ELR (cell line): ENCODE results near the gene TPSG1.
"Not testable (repeated sequence)": the region's sequence is repeated elsewhere in the genome, so short reads cannot be mapped to it uniquely, and the experiment has no call there.

Experiments
- DNase-seq: peaks from one replicate; pipeline ENCODE4 v3.0.0-alpha.2; 2015; ENCODE audit warnings: low read depth

The TPSG1 gene

GRCh38 chr16:1225051-1225451 is at the start of gene TPSG1:
Gene TPSG1, minus strand, starts transcription at chr16:1225268. Its CDS starts 16 bp downstream, at chr16:1225252.
- DNase-seq: no peak

GRCh38 chr16:1274767-1275166 is 49.7 kb upstream of the TPSG1 start:
- DNase-seq: no peak

GRCh38 chr16:1273816-1274215 is 48.7 kb upstream of the TPSG1 start:
- no peak for DNase-seq

GRCh38 chr16:1272453-1273198 is 47.6 kb upstream of the TPSG1 start:
- no peak for DNase-seq

- peak; percentile 20 for DNase-seq
Measured at GRCh38 chr16:1271724-1272413, 46.8 kb upstream of the TPSG1 start.

- no peak for DNase-seq
Measured at GRCh38 chr16:1271380-1271723, 46.3 kb upstream of the TPSG1 start.

- not testable (repeated sequence) for DNase-seq
Measured at GRCh38 chr16:1269418-1269817, 44.4 kb upstream of the TPSG1 start.

GRCh38 chr16:1265826-1266225 is 40.8 kb upstream of the TPSG1 start:
- no peak for DNase-seq

GRCh38 chr16:1265090-1265630 is 40.1 kb upstream of the TPSG1 start:
- no peak for DNase-seq

- no peak for DNase-seq
Measured at GRCh38 chr16:1264345-1265089, 39.4 kb upstream of the TPSG1 start.

- DNase-seq: no peak
Measured at GRCh38 chr16:1263591-1264344, 38.7 kb upstream of the TPSG1 start.

GRCh38 chr16:1262846-1263221 is 37.8 kb upstream of the TPSG1 start:
- no peak for DNase-seq

- no peak for DNase-seq
Measured at GRCh38 chr16:1262210-1262845, 37.3 kb upstream of the TPSG1 start.

- DNase-seq: no peak
Measured at GRCh38 chr16:1261131-1261892, 36.2 kb upstream of the TPSG1 start.

GRCh38 chr16:1260101-1260680 is 35.1 kb upstream of the TPSG1 start:
- no peak for DNase-seq

- no peak for DNase-seq
Measured at GRCh38 chr16:1259760-1260068, 34.6 kb upstream of the TPSG1 start.

- no peak for DNase-seq
Measured at GRCh38 chr16:1258906-1259759, 34.1 kb upstream of the TPSG1 start.

GRCh38 chr16:1258225-1258600 is 33.1 kb upstream of the TPSG1 start:
- DNase-seq: no peak

GRCh38 chr16:1257561-1258224 is 32.6 kb upstream of the TPSG1 start:
- DNase-seq: no peak
